Left forelimb (tissue), 1 donor: ENCODE measurements around the gene NIPAL3.

Source experiments
- DNase-seq: peaks from one replicate; pipeline ENCODE4 v3.0.0-alpha.2; 2018; ENCODE audit warnings: low spot score

NIPAL3 gene

GRCh38 chr1:24390924-24391782 lies 24.4 kb upstream of the NIPAL3 start:
- DNase-seq, result peak; percentile 77

- DNase-seq, result no peak
Measured at GRCh38 chr1:24391882-24392603, 23.6 kb upstream of the NIPAL3 start.

DNA sequence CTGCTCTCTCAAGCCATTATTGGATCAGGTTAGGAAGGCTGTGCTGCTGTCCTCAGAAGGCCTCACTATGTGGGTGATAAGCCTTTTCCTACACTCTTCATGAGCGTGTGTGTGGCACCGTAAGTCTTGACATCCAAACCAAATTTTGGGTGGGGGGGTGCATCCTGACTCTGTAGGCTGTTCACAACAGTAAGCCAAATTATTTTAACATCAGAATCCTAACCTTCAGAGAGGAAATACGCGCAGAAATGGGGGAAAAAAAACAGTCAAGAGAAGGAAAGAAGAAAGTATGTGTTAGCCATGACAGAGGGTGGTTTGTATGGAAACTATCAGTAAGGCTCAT lies 23.0 kb upstream of the NIPAL3 start:
- DNase-seq, result no peak

DNA sequence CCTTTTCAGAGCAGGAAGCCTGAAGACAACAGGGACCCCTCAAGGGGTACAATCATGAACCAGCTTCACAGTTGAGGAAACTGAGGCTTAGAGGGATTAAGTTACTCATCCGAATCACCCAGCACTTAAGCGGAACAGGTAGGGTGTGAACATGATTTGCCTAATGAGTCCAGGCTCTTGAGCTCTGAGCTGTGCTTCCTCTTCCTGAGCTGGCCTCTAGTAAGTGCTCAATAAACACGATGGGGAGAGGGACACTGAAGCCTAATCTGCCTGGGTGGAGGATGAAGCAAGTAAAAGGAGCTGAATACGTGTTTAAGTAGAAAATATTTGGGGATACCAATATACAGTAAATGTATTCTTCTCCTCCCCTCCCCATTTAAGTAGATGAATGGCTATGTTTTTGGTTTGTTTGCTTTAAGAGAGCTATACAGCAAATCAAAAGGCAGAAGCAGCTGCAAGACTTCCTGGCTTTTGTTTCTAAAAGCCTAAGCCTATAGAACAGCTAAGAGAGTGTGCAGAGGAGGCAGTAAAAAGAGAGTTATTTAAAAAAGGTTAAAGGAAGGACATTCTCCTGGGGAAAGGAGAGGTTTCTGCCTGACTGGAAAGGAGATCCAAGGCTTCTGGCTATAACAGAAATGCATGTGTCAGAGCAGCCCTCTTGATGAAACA lies 22.5 kb upstream of the NIPAL3 start:
- DNase-seq, result no peak

DNA sequence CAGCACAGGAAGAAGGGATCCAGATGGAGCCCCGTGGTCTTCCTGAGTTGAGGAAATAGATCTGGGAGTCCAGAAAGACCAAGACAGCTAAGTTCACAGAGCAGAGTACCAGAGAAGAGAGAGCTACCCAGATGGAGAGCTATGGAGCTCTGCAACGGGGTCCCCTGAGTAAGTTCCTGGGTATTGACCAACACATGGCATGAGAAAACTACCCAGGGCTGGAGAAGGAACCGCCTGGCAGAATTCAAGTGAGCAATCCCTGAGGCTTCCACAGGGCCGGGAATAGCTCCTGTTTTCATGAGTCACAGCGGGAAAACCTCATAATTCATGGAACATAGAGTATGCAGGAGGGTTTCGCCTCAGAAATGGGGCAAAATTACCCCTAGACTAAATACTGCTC lies 21.7 kb upstream of the NIPAL3 start:
- no peak for DNase-seq

DNA sequence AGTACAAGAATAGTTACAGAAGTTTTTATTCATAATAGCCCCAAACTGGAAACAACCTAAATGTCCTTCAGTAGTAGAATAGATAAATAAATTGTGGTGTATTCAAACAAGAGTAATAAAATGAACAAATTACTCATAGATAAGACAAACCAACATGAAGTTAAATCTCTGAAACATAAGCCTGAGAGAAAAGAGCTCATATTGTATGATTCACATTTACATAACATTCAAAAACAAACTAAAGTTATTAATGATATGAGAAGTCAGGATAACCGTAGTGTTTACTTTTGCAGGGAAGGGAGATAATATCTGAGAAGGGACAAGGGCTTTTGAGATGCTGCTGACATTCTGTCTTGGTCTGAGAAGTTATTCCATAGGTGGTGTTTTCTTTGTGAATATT lies 15.5 kb upstream of the NIPAL3 start:
- DNase-seq, result no peak

- DNase-seq, result no peak
Measured at GRCh38 chr1:24403806-24404205, 11.8 kb upstream of the NIPAL3 start.

GRCh38 chr1:24406788-24407187 lies 8.8 kb upstream of the NIPAL3 start:
- DNase-seq, result no peak

DNA sequence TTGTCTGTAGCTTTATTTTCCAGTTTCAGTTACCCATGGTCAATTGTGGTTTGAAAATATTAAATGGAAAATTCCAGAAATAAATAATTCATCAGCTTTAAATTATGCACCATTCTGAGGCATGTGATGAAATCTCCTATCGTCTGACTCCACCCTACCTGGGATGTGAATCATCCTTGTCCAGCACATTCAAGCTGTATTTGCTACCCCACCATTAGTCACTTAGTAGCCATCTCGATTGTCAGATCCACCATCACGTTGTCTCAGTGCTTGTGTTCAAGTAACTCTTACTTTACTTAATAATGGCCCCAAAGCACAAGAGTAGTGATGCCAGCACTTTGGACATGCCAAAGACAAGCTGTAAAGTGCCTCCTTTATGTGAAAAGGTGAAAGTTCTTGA lies 6.1 kb upstream of the NIPAL3 start:
- DNase-seq, result no peak

DNA sequence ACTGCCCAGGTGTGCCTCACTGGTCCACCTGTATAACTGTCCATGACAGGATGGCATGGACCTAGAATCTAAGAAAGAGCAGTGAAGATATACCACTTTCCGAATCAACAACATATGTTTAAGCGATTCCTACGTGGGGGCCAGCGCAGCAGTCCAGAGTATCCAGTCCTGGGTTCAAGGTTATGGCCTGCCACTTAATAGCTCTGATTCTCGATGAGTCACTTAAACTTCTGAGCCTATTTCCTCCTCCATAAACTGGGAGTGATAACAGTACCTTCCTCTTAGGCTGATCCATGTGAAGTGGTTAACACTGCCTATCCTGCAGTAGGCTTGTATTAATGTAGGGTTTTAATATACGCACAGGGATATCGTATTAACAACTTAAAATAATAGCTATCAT lies 4.9 kb upstream of the NIPAL3 start:
- DNase-seq, result no peak

GRCh38 chr1:24411963-24412362 lies 3.6 kb upstream of the NIPAL3 start:
- DNase-seq, result no peak

GRCh38 chr1:24412408-24412807 lies 3.2 kb upstream of the NIPAL3 start:
- DNase-seq, result no peak

GRCh38 chr1:24413350-24414163 lies 2.0 kb upstream of the NIPAL3 start, which contains the start of gene STPG1:
Gene STPG1 (minus strand): TSS chr1:24413782. CDS start chr1:24401388, 12,394 bp downstream.
- peak; percentile 83 for DNase-seq

GRCh38 chr1:24414775-24415333 lies 748 bp upstream of the NIPAL3 start:
- DNase-seq, result no peak

- DNase-seq, result no peak
Measured at GRCh38 chr1:24415910-24416665, 486 bp downstream of the NIPAL3 start.

DNA sequence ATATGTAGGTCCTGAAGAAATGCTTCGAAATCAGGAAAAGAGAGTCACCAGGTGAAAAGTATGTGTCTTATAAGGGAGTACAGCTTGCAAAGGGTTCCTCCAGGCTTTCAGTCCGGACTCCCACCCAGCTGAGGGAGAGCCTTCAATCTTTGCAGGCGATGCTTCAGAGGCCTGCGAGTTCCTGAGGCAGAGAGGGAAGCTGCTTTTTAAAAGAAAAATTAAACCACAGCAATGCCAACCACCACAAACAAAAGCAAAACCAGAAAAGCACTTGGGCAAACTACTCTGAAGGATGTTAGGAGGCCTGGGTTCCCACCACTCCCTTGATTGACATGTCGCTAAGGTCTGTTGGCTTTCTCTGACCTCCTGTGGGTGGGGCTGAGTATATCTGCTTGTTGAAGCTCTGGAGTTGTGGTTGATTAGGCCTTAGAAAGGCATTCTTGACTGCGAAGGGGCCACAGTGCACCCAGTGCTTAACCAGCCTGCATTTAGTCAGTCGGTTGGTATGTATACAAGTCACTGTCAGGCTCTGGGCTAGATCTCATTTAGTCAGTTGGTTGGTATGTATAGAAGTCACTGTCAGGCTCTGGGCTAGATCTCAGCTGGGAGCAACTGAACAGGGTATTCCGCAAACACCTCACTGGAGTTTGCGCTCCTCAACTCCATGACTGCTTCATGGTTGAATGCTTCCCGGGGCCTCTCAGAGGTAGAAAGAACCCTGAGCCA lies 1.2 kb downstream of the NIPAL3 start:
- DNase-seq, result no peak

DNA sequence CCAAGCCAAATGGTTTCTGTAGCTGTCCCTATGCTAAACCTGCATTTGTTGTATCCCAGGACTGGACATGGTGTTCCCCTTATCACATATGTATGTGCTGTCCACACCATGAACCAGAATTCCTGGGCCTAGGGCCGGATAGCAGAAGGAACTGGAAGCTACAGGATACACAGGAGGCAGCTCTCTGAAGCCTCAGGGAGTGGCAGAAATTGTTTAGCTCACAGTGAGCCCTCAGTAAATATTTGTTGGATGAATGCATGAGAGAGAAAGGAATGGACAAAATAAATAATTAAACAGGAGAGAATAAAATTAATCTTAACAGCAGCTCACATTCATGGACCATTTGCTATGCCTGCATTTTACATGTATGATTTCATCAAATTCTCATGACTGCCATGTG lies 2.1 kb downstream of the NIPAL3 start:
- no peak for DNase-seq

- DNase-seq, result no peak
Measured at GRCh38 chr1:24418898-24419628, 3.5 kb downstream of the NIPAL3 start.

- DNase-seq, result no peak
Measured at GRCh38 chr1:24420547-24420946, 4.9 kb downstream of the NIPAL3 start.

DNA sequence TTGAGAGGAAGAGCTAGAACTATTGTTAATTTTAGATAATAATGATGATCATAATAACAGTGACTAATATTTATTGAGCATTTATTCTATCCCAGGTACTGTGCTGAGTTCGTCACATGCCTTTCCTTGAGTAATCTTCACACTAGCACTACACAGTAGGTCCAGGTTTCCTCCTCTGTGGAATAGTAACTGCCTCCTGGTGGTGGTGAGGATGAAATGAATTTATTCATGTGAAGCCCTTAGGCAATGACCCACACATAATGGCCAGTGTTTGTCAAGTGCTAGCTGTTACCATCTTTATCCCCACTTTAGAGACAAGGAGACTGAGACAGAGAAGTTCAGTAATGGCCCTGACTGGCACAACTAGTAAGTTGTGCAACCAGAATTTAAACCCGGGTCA lies 5.9 kb downstream of the NIPAL3 start:
- no peak for DNase-seq
